Measurements from ENCODE around the gene ARID3B. TPM values are rescaled to one million over a fixed set of nuclear protein-coding genes. Genes with fewer than 3 reads are reported as not detected.

The ARID3B gene
- total and polyA plus RNA-seq, 2 of the 13 experiments (the other 11 are each of a cell fraction or from before 2014, with no cell fraction given): 5.3 to 12.8 TPM

- ChIA-PET CTCF (ENCODE audit: low intra/inter-chr PET ratio, low total read pairs) (no interaction called here), POLR2A (no interaction called here)
- no peaks in the 10 kb centered on the region for H3K36me3 ChIP-seq (replicated peaks in 1 of 2; ENCODE audit: control insufficient read depth in 1 of 2, insufficient read depth in 2 of 2, low read length in 2 of 2)
- H2AFZ ChIP-seq (ENCODE audit: low read length): no peak overlapping the region
- H3K9ac ChIP-seq (ENCODE audit: insufficient read depth, low read depth, low read length): no peak overlapping the region
- ATAC-seq (no peak), FAIRE-seq (no peak), DNase-seq (ENCODE audit: low spot score) (no peak)
- no peaks in the 10 kb centered on the region for H3K79me2 ChIP-seq (ENCODE audit: insufficient read depth, low read length)
- H3K27me3 ChIP-seq (ENCODE audit: control insufficient read depth in 1 of 2, insufficient read depth in 2 of 2, low read length in 2 of 2): no peaks in the 10 kb centered on the region
- TF ChIP-seq MIER2 (CRISPR knock-in tag; IDR thresholded peaks at IDR 0.05) (no peak), HNF1A (IDR thresholded peaks at IDR 0.05; ENCODE audit: low read depth) (no peak), HNF1A (CRISPR knock-in tag; IDR thresholded peaks at IDR 0.05; ENCODE audit: borderline replicate concordance) (no peak), MAFK (conservative IDR thresholded peaks at IDR 0.05 in 1 of 2, IDR thresholded peaks at IDR 0.05 in 1 of 2; ENCODE audit: low read length in 2 of 2) (no peak), NAIF1 (CRISPR knock-in tag; IDR thresholded peaks at IDR 0.05; ENCODE audit: borderline replicate concordance) (no peak), CSRNP1 (CRISPR knock-in tag; IDR thresholded peaks at IDR 0.05) (no peak), POGZ (CRISPR knock-in tag; IDR thresholded peaks at IDR 0.05) (no peak), YEATS4 (CRISPR knock-in tag; IDR thresholded peaks at IDR 0.05; ENCODE audit: borderline replicate concordance) (no peak), FOSL1 (CRISPR knock-in tag; IDR thresholded peaks at IDR 0.05; ENCODE audit: borderline replicate concordance) (no peak), ZNF260 (CRISPR knock-in tag; IDR thresholded peaks at IDR 0.05; ENCODE audit: borderline replicate concordance, low read depth) (no peak), CREBL2 (CRISPR knock-in tag; IDR thresholded peaks at IDR 0.05; ENCODE audit: borderline replicate concordance) (no peak), KDM5A (IDR thresholded peaks at IDR 0.05; ENCODE audit: borderline replicate concordance, low read length) (no peak), GABPB1 (CRISPR knock-in tag; IDR thresholded peaks at IDR 0.05) (no peak), YEATS2 (CRISPR knock-in tag; IDR thresholded peaks at IDR 0.05; ENCODE audit: borderline replicate concordance) (no peak), MEF2D (CRISPR knock-in tag; IDR thresholded peaks at IDR 0.05) (no peak), BRCA1 (CRISPR knock-in tag; IDR thresholded peaks at IDR 0.05) (no peak), MAF1 (CRISPR knock-in tag; IDR thresholded peaks at IDR 0.05; ENCODE audit: borderline replicate concordance) (no peak), ELF3 (CRISPR knock-in tag; IDR thresholded peaks at IDR 0.05) (no peak), SRSF4 (IDR thresholded peaks at IDR 0.05; ENCODE audit: low read depth, low read length, poor library complexity, severe bottlenecking) (no peak), ZNF841 (CRISPR knock-in tag; IDR thresholded peaks at IDR 0.05; ENCODE audit: borderline replicate concordance) (no peak), ATAD3A (CRISPR knock-in tag; IDR thresholded peaks at IDR 0.05) (no peak)
- H4K20me1 ChIP-seq (ENCODE audit: insufficient read depth, low read length): no peaks in the 10 kb centered on the region
- intact Hi-C loops (cut with micrococcal nuclease; ENCODE audit: unreplicated experiment): no loop called here
- 94% methylated on average over 4 of the region's 4 CpGs for WGBS (ENCODE audit: low lambda C conversion rate)
- no peaks in the 10 kb centered on the region for H3K4me1 ChIP-seq (ENCODE audit: insufficient read depth, low read length)
- H3K9me3 ChIP-seq (ENCODE audit: low read length): no peaks in the 10 kb centered on the region
- no peak overlapping the region for H3K4me3 ChIP-seq (replicated peaks in 1 of 3; ENCODE audit: insufficient read depth in 1 of 3, low read depth in 2 of 3, low read length in 3 of 3)
- no peak overlapping the region for H3K27ac ChIP-seq (ENCODE audit: extremely low read length, insufficient read depth, low read length)
- BruUV-seq (replicated peaks): no TSS peak
- H3K4me2 ChIP-seq (ENCODE audit: low read depth, low read length): no peak overlapping the region
- in situ Hi-C loops (cut with HindIII; ENCODE audit: extremely low pct_ligation_motif_present, low pct_unique_long_range_greater_than_20kb): no loop called here
These were observed 20.6 kb upstream of the ARID3B start for GRCh38 chr15:74520407-74520806.

Measured in HepG2 (cell line).